Activated naive CD8-positive, alpha-beta T cell treated with anti-CD3 and anti-CD28 coated beads, Interleukin-2, amount 50 U/mL, for 24 hours (primary cell): Measurements from ENCODE around the gene C3orf62.
"Not testable (repeated sequence)": the region's sequence is repeated elsewhere in the genome, so short reads cannot be mapped to it uniquely, and the experiment has no call there.

Experiments
- ATAC-seq: fragments of 150-1000 bp; cut with Tn5 transposase; one replicate; pipeline ENCODE4 v1.10.0; 2021
- DNase-seq: peaks from one replicate; pipeline ENCODE4 v3.0.0; 2021
- H3K27ac Mint-ChIP-seq: one replicate; pipeline ENCODE4 v1.8.0; 2021; ENCODE audit warnings: mild to moderate bottlenecking, mixed read lengths
- H3K27me3 Mint-ChIP-seq: one replicate; pipeline ENCODE4 v1.8.0; 2021; ENCODE audit warnings: mixed read lengths
- H3K36me3 Mint-ChIP-seq: one replicate; pipeline ENCODE4 v1.8.0; 2021; ENCODE audit warnings: low read depth, mixed read lengths
- H3K4me1 Mint-ChIP-seq: one replicate; pipeline ENCODE4 v1.8.0; 2021; ENCODE audit warnings: mixed read lengths
- H3K4me3 Mint-ChIP-seq: one replicate; pipeline ENCODE4 v1.8.0; 2021; ENCODE audit warnings: mild to moderate bottlenecking, moderate library complexity, mixed read lengths
- H3K9me3 Mint-ChIP-seq: one replicate; pipeline ENCODE4 v1.8.0; 2021; ENCODE audit warnings: mixed read lengths

The C3orf62 gene

DNA sequence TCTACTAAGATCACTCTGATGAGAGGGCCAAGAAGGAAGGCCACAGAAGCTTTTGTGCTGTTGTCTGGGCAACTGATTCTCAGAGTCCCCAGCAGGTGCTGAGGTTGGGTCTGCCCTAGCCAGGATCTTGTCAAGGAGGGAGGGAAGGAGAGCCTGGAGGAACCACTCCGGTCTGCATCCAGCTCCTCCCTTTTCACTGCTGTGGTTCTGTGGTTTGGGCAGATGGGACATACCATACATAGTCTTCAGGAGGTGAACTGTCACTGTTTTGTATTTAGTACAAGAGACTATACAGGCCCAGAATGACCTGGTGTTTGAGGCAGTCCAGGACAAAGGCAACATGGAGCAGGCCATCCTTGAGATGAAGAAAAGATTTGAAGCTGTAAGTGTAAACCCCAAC, 21.9 kb downstream of the C3orf62 start:
- Mint-ChIP-seq H3K27me3 (no peaks in the 10 kb centered on the region), H3K4me1 (no peaks in the 10 kb centered on the region), H3K36me3 (no peaks in the 10 kb centered on the region), H3K27ac (no peak overlapping the region), H3K4me3 (no peak overlapping the region), H3K9me3 (no peaks in the 10 kb centered on the region)
- ATAC-seq (peak; percentile 43), DNase-seq (no peak)

DNA sequence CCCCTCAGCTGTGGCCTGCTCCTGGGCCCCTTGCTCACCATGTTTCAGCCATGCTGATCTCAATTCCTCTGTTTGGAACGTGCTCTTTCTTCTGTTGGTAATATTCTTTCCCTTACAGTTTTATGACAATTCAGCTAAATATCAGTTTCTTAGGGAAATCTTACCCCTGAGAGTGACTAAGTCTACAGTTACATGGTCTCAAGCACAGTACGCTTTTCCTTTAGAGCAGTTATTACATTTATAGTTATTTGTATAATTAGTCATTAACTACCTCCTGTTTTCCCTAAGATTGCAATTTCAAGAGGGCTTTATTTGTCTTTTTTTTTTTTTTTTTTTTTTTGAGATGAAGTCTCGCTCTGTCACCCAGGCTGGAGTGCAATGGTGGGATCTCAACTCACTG, 23.5 kb downstream of the C3orf62 start:
- Mint-ChIP-seq H3K4me1 (no peaks in the 10 kb centered on the region), H3K36me3 (no peaks in the 10 kb centered on the region), H3K4me3 (no peak overlapping the region), H3K27ac (no peak overlapping the region), H3K27me3 (no peaks in the 10 kb centered on the region), H3K9me3 (no peaks in the 10 kb centered on the region)
- ATAC-seq (no peak), DNase-seq (no peak)

DNA sequence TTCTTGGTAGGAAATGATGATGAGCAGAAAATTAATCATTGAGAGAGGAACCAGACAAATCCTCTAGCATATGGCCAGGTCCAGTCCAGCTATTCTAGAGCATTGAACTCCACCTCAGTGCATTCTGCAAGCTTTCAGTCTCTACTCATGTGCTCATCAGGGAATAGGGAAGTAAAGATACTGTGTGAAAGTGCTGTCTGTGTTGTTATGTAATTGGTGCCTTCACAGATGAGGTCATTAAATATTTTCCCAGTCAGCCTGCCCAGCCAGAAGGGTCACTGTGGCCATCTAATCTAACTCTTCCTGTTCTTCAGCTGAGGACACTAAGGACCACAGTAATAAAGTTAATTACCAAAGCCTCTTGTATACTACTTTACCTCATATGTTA, 28.2 kb downstream of the C3orf62 start:
- no peaks in the 10 kb centered on the region for H3K4me1 Mint-ChIP-seq
- H3K9me3 Mint-ChIP-seq, result no peaks in the 10 kb centered on the region
- H3K36me3 Mint-ChIP-seq, result no peaks in the 10 kb centered on the region
- H3K27ac Mint-ChIP-seq, result no peak overlapping the region
- DNase-seq (no peak), ATAC-seq (no peak)
- no peak overlapping the region for H3K4me3 Mint-ChIP-seq
- no peaks in the 10 kb centered on the region for H3K27me3 Mint-ChIP-seq

DNA sequence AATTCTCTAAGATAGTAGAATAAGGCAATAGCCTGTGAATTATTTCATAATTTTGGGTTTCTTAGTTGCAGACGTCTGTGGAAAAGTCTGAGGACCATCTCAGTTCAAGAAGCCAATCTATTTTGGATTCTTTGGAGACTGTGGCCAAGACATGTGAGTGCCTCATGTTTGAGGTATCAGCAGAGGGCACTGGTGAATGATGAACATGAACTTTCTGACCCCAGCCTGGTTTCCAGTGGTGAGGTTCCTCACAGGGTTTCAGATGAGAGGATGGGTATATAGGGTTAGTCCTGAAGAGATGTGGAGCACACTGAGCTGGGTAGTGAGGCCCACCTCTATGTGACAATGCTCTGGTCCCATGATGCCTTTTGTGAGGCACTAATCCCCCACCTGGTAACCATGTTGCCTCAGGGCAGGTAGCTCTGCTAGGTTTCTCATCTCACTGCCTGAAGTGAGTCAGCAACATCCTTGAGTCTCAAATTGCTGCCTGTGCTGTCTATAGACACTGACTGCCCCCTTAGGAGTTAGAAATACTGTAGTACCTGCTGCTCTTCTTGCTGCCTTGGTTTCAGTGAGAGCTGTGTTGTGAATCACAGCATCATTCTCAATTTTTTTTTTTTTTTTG, 32.3 kb downstream of the C3orf62 start:
- DNase-seq (no peak), ATAC-seq (no peak)
- Mint-ChIP-seq H3K27ac (no peak overlapping the region), H3K27me3 (peaks cover 2% of the 10 kb centered on the region), H3K4me3 (no peak overlapping the region), H3K36me3 (no peaks in the 10 kb centered on the region), H3K9me3 (no peaks in the 10 kb centered on the region), H3K4me1 (no peaks in the 10 kb centered on the region)

DNA sequence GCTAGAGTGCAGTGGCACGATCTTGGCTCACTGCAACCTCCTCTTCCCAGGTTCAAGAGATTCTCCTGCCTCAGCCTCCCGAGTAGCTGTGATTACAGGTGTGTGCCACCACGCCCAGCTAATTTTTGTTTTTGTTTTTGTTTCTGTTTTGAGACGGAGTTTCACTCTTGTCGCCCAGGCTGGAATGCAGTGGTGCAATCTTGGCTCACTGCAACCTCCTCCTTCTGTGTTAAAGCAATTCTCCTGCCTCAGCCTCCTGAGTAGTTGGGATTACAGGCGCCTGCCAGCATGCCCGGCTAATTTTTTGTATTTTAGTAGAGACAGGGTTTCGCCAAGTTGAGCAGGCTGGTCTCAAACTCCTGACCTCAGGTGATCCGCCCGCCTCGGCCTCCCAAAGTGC, 36.9 kb downstream of the C3orf62 start:
- ATAC-seq, H3K9me3 Mint-ChIP-seq, H3K36me3 Mint-ChIP-seq, H3K4me1 Mint-ChIP-seq, H3K27ac Mint-ChIP-seq, H3K4me3 Mint-ChIP-seq, H3K27me3 Mint-ChIP-seq, DNase-seq: not testable (repeated sequence)

DNA sequence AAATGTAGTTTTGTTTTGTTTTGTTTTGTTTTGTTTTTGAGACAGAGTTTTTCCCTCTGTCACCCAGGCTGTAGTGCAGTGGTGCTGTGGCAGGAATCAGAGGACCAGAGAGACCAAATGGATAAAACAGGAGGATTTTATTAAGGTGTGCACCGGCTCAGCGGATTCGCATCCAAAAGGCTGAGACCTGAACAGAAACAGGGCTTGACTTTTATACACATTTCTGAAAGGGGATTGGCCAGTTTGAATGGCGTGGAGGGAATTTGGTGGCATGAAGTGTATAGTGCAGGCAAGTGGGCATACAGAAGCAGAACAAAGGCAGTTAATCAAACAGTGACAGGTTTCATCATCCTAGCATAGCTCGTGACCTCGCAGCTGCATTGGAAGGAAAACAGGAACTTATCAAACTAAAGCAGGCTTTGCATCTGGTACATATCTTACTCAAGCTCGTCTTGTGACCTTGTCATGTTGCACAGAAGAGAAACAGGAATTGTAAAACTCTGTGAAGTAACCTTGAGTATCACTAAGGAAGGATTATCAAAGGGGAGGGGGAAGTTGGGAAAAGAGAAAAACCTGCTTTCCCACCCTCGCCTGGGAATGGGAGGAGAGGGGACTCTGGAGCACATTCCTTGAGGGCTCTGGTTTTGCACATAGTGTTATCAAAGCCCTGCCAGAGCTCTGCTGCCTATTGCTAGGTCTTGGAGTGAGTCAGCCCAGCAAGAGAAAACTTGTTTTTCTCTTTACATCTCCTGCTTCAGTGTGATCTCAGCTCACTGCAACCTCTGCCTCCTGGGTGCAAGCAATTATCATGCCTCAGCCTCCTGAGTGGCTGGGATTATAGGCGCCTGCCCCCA, 38.5 kb downstream of the C3orf62 start:
- DNase-seq (no peak), ATAC-seq (no peak)
- peaks cover 6% of the 10 kb centered on the region for H3K4me1 Mint-ChIP-seq
- peaks cover 2% of the 10 kb centered on the region for H3K36me3 Mint-ChIP-seq
- H3K27ac Mint-ChIP-seq, result peak overlapping the region; percentile 42
- no peak overlapping the region for H3K4me3 Mint-ChIP-seq
- H3K27me3 Mint-ChIP-seq, result peaks cover 6% of the 10 kb centered on the region
- peaks cover 9% of the 10 kb centered on the region for H3K9me3 Mint-ChIP-seq

DNA sequence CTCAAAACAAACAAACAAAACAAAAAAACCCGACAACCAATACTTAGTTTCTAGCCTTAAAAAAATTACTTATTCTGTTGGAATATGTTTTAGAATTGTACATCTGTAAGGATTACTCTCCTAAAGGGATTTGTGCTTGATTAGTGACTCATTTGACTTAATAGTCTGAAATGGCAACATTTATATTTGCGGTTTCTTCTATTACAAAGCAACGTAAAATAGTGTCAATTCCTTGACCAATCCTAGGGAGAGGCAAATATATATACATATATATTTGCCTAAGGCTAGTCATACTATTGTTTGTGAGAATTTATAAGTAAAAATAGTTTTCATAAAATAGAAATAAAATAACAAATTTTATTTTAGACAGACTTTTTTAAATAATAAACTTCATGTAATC, 39.7 kb downstream of the C3orf62 start:
- DNase-seq (no peak), ATAC-seq (no peak)
- Mint-ChIP-seq H3K9me3 (peaks cover 20% of the 10 kb centered on the region), H3K4me1 (peaks cover 6% of the 10 kb centered on the region), H3K27me3 (peaks cover 6% of the 10 kb centered on the region), H3K36me3 (peaks cover 5% of the 10 kb centered on the region), H3K27ac (no peak overlapping the region), H3K4me3 (no peak overlapping the region)

DNA sequence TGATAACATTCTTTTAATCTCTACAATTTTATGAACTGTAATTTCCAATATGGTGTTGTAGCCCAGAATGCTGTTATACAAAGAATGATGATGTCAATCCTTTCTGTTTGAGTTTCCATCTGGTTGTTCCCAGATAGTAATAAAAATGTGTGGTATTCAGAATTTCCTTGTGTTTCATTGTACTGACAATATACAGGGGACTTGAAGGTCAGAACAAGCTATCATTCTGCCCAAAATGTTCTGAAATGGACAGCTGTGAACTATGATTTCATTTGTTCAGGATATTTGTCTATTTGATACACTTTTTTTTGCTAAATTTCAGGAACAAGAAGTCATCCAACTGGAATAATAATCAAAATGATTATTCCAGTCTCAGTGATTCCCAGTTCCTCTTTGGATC, 40.8 kb downstream of the C3orf62 start:
- DNase-seq (no peak), ATAC-seq (no peak)
- H3K9me3 Mint-ChIP-seq, result peaks cover 25% of the 10 kb centered on the region
- peaks cover 6% of the 10 kb centered on the region for H3K4me1 Mint-ChIP-seq
- peaks cover 5% of the 10 kb centered on the region for H3K27me3 Mint-ChIP-seq
- H3K4me3 Mint-ChIP-seq, result no peak overlapping the region
- H3K36me3 Mint-ChIP-seq, result peaks cover 5% of the 10 kb centered on the region
- no peak overlapping the region for H3K27ac Mint-ChIP-seq

DNA sequence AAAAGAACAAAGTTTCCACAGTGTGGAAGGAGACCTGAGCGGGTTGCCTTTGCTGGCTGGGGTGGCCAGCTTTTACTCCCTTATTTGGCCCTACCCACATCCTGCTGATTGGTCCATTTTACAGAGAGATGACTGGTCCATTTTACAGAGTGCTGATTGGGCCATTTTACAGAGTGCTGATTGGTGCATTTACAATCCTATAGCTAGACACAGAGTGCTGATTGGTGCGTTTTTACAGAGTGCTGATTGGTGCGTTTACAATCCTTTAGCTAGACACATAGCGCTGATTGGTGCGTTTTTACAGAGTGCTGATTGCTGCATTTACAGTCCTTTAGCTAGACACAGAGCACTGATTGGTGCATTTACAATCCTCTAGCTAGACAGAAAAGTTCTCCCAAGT, 48.2 kb downstream of the C3orf62 start:
- peaks cover 56% of the 10 kb centered on the region for H3K9me3 Mint-ChIP-seq
- ATAC-seq, H3K4me3 Mint-ChIP-seq, H3K27me3 Mint-ChIP-seq, H3K4me1 Mint-ChIP-seq, H3K27ac Mint-ChIP-seq, DNase-seq, H3K36me3 Mint-ChIP-seq: not testable (repeated sequence)

DNA sequence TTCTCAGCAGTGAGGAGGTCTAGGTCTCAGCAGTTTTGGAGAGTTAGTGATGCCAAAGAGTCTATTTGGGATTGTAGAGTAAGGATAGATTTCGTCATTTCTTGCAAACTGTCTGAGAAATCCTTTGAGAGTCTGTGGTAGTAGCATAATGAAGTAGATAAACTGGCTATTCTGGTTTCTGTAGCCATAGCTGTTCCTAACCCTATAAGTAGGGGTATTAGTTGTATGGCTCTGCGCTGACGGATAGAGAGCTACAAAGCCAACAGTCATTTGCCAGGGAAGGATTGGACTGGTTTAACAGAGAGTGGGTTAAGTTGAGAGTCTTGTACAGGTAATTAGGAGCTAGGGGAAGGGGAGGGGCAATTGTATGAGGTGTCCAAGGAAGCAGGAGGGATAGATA, 55.0 kb downstream of the C3orf62 start:
- H3K4me3 Mint-ChIP-seq, result no peak overlapping the region
- H3K27me3 Mint-ChIP-seq, result peaks cover 6% of the 10 kb centered on the region
- peaks cover 15% of the 10 kb centered on the region for H3K9me3 Mint-ChIP-seq

DNA sequence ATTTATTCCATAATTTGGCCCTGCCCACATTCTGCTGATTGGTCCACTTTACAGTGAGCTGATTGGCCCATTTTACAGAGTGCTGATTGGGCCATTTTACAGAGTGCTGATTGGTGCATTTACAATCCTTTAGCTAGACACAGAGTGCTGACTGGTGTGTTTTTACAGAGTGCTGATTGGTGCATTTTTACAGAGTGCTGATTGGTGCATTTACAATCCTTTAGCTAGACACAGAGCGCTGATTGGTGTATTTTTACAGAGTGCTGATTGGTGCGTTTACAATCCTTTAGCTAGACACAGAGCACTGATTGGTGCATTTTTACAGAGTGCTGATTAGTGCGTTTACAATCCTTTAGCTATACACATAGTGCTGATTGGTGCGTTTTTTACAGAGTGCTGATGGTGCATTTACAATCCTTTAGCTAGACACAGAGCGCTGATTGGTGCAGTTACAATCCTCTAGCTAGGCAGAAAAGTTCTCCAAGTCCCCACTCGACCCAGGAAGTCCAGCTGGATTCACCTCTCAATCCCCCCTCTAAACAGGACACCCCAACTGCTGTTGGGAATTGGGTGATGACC, 56.0 kb downstream of the C3orf62 start:
- not testable (repeated sequence) for H3K27ac Mint-ChIP-seq, H3K27me3 Mint-ChIP-seq, H3K9me3 Mint-ChIP-seq, H3K4me1 Mint-ChIP-seq, ATAC-seq, DNase-seq, H3K36me3 Mint-ChIP-seq, H3K4me3 Mint-ChIP-seq

More for the DNA sequence above, 55.0 kb downstream of the C3orf62 start:
- Mint-ChIP-seq H3K27ac (no peak overlapping the region), H3K36me3 (no peaks in the 10 kb centered on the region), H3K4me1 (no peaks in the 10 kb centered on the region)
- no peak for ATAC-seq
- no peak for DNase-seq

DNA sequence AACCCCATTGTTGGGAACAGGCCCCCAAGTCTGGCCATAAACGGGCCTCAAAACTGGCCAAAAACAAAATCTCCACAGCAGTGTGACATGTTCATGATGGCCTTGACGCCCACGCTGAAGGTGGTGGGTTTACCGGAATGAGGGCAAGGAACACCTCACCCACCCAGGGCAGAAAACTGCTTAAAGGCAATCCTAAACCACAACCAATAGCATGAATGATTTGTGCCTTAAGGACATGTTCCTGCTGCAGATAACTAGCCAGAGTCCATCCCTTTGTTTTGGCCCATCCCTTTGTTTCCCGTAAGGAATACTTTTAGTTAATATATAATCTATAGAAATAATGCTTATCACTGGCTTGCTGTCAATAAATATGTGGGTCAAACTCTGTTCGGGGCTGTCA, 57.9 kb downstream of the C3orf62 start:
- H3K4me3 Mint-ChIP-seq, result no peak overlapping the region
- peaks cover 5% of the 10 kb centered on the region for H3K9me3 Mint-ChIP-seq
- DNase-seq, result no peak
- no peaks in the 10 kb centered on the region for H3K36me3 Mint-ChIP-seq
- H3K27ac Mint-ChIP-seq, result no peak overlapping the region
- no peaks in the 10 kb centered on the region for H3K4me1 Mint-ChIP-seq
- no peak for ATAC-seq
- peaks cover 7% of the 10 kb centered on the region for H3K27me3 Mint-ChIP-seq
